Left renal pelvis (tissue), 4 donors: ENCODE results near the gene P2RX6. TPM values are rescaled to one million over a fixed set of nuclear protein-coding genes. Genes with fewer than 3 reads are reported as not detected.
"Not testable (repeated sequence)": the region's sequence is repeated elsewhere in the genome, so short reads cannot be mapped to it uniquely, and the experiment has no call there.

Source experiments
- DNase-seq, 4 donors: peaks; one replicate each; pipeline ENCODE4 v3.0.0-alpha.2; 2013; ENCODE audit warnings: low read depth in 4 of 4, low spot score in 3 of 4
- polyA plus RNA-seq, 4 donors: library from polyadenylated mRNA; unstranded; fragments of 120-200 nt; gene quantifications; one replicate each; pipeline ENCODE4 v1.2.1, GENCODE V29; 2013; ENCODE audit not compliant: insufficient read length in 4 of 4

The P2RX6 gene
- polyA plus RNA-seq, 4 donors, result 1.0 to 1.4 (median 1.2) TPM

DNA sequence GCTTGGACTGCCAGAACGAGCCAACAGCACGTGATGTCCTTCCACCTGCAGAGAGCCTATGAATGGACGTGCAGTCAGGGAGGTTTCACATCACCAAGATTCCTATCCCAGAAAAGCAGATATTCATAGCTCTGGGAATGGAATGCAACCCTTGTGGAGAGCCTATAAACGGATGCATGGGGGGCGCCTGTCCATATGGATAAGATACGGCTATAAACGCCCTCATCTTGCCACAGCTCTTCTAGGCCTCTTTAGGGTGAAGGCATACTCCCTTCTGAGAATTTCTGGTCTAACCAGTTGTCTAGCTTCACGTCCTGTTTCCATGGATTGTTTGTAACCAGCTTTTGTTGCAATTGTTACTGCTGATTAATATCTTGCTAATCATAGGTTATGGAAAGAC, 56.8 kb downstream of the P2RX6 start:
- DNase-seq, result not testable (repeated sequence)

DNA sequence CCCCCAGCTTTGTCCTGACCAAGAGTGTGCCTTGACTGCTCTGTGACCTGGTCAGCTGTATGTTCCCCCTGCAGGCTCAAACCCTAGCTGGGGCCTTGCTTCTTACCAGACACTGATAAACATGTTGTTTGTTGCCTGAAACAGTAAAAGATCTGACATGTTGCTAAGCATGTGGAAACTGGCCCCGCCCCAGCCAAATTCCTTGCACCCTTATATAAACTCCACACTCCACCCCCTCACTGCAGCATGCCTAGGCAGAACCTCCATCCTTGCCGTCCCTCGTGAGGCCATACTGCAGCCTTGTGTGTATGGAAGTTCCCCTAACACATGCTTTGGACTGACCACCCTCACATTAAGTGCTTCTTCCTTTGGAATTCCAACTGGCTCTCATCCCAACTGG, 58.1 kb downstream of the P2RX6 start:
- DNase-seq, result no peak

DNA sequence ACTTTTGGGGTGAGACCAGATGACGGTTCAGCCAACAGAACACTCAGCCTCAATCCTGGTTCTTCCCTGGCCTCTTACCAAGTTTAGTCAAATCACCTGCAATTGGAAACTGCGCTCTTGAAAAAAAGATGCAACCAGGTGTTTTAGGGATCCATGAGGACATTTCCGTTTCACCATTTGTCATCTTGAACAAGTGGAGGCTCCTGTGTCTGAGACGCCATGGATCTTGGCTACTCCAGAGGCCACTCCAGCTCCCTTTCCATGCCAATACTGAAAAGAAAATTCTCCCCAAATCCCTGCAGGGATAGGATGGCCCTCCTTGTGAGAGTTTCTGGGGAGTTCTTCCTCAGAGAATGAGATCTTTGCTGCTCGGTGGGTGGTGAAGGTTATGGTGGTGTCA, 58.5 kb downstream of the P2RX6 start:
- no peak for DNase-seq

DNA sequence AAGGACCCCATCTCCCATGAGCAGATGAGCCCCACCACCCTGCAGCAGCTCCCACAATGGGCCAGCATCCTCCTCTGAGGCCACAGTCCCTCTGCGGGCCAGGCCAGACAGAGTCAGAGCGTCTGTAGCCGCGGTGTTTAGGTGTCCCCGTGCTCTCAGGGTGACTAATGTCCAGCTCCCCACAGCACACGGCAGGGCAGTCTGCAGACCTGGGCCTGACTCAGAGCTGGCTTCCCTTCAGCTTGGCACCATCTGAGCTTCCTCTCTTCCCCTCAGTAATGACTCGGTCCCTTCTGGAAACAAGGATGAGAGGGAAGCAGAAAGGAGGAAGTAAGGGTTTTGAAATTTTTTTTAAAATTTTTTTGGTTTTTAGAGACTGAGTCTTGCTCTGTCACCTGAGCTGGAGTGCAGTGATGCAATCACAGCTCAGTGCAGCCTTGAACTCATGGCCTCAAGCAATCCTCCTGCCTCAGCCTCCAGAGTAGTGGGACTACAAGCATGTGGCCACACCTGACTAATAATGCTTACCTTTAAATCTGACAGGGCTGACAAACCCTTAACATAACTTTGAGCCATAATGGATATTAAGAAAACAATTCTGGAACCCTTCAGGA, 59.2 kb downstream of the P2RX6 start:
- no peak for DNase-seq

DNA sequence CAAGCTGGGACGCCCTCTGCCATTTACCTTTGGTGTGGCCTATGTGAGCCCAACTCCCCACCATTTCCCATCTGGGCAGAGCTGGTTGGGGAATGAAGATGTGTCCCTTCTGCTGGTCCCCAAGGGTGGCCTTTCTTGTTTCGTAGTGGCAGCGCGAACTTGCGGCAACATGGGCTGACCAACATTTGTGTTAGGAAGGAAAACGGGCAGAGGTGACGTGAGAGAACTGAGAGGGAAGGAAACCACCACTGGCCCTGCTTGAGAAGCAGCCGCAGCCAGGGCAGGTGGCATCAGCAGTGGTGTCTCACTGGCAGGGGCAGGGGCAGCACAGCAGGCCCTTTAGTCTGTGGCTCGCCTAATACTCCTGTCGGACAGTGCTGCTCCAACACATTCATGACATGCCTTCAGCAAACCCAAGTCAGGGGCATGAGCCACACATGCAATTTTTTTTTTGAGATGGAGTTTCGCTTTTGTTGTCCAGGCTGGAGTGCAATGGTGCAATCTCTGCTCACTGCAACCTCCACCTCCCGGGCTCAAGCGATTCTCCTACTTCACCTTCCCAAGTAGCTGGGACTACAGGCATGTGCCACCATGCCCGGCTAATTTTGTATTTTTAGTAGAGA, 60.7 kb downstream of the P2RX6 start:
- no peak for DNase-seq

DNA sequence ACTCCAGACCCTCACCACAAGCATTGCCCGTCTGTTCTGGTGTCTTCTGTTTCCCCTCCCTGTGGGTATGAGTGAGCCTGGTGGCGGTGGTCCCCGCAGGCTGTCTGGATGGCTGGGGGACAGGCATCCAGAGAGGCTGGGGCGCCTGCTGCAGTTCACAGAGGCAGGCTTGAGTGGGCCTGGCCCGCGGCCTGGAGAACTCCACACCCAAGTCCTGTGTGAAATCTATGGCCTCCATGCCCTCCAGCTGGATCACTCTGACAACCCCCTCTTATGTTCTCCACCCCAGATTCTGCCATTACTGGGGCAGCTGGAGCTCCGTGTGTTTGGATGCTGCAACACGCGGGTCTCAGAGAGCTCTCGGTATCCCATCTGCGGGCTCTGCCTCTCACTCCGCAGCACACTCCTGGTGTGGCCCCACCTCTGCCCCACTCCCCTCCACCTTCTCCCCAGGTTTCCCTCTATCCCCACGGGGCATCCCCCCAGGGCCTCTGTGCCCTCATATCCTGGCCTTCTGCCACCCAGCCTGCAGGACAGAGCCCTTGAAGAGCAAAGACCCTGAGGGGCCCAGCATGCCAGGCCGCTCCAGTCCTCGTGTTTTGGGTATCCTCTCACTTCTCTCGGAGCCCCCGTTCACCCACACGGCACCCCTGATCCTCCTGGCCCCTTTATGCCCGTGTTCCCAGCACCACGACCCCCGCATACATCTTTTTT, 62.1 kb downstream of the P2RX6 start:
- DNase-seq, result no peak

Other genes starting within 250 kb of the P2RX6 start
- gene SERPIND1, start 241.1 kb upstream of the P2RX6 start, polyA plus RNA-seq, result 1 to 10 TPM; 2.0 to 3.8 (median 3.5) TPM
- 10 to 100 TPM; 48.9 to 92.8 (median 62.9) TPM for gene PI4KA, start 156.4 kb upstream of the P2RX6 start, polyA plus RNA-seq
- gene SNAP29, start 156.2 kb upstream of the P2RX6 start, polyA plus RNA-seq, result 10 to 100 TPM; 28.6 to 34.6 (median 31.5) TPM
- gene CRKL, start 97.8 kb upstream of the P2RX6 start, polyA plus RNA-seq, result 10 to 100 TPM; 63.5 to 71.7 (median 66.7) TPM
- gene AIFM3, start 47.9 kb upstream of the P2RX6 start, polyA plus RNA-seq, result 1 to 10 TPM in 3 of 4 donors, under 1 TPM in 1; 0.83 to 1.2 (median 1.1) TPM
- 10 to 100 TPM; 44.2 to 67.4 (median 55.9) TPM for gene LZTR1, start 32.9 kb upstream of the P2RX6 start, polyA plus RNA-seq
- gene THAP7, start 13.0 kb upstream of the P2RX6 start, polyA plus RNA-seq, result 10 to 100 TPM; 15.4 to 26.2 (median 21.2) TPM
- gene SLC7A4, start 17.4 kb downstream of the P2RX6 start, polyA plus RNA-seq, result 1 to 10 TPM; 1.2 to 5.8 (median 1.3) TPM
- under 1 TPM; 0.06 to 0.24 (median 0.08) TPM for gene LRRC74B, start 30.8 kb downstream of the P2RX6 start, polyA plus RNA-seq